CD4-positive, CD25-positive, alpha-beta regulatory T cell (primary cell): Measurements from ENCODE around the gene FSD1L. TPM values are rescaled to one million over a fixed set of nuclear protein-coding genes. Genes with fewer than 3 reads are reported as not detected.
"Not testable (repeated sequence)": the region's sequence is repeated elsewhere in the genome, so short reads cannot be mapped to it uniquely, and the experiment has no call there.

Experiments used
- ATAC-seq, 2 donors: fragments of 150-1000 bp; cut with Tn5 transposase; one replicate each; pipeline ENCODE4 v1.10.0; 2021; ENCODE audit warnings: low read depth in 2 of 2, moderate number of reproducible peaks in 2 of 2, moderate library complexity in 1 of 2
- DNase-seq, 3 donors: peaks; one replicate each; pipeline versions ENCODE4 v3.0.0 to v3.0.0-alpha.2; 2012 to 2022; ENCODE audit warnings: mixed read lengths in 1 of 3
- H3K27ac ChIP-seq: one replicate; pipeline ENCODE4 v1.7.0; 2013; ENCODE audit warnings: mild to moderate bottlenecking, low read length; ENCODE audit not compliant: insufficient read depth, poor library complexity, severe bottlenecking
- H3K27me3 ChIP-seq: one replicate; pipeline ENCODE4 v1.7.0; 2013; ENCODE audit warnings: low read length; ENCODE audit not compliant: control insufficient read depth, insufficient read depth
- H3K36me3 ChIP-seq: one replicate; pipeline ENCODE4 v1.7.0; 2013; ENCODE audit warnings: mild to moderate bottlenecking, low read length, moderate library complexity; ENCODE audit not compliant: control insufficient read depth, insufficient read depth
- H3K4me1 ChIP-seq: 2 replicates; pipeline ENCODE4 v1.7.0; 2013; ENCODE audit warnings: mild to moderate bottlenecking, low read length; ENCODE audit not compliant: insufficient read depth, control insufficient read depth, poor library complexity, severe bottlenecking
- H3K4me3 ChIP-seq: one replicate; pipeline ENCODE4 v1.7.0; 2013; ENCODE audit warnings: low read depth, mild to moderate bottlenecking, low read length, moderate library complexity
- H3K9me3 ChIP-seq, 2 experiments: 1 replicate in 1 of 2; 2 replicates in 1 of 2; pipeline ENCODE4 v1.7.0; 2013; ENCODE audit warnings: low read length in 2 of 2, mild to moderate bottlenecking in 1 of 2, moderate library complexity in 1 of 2; ENCODE audit not compliant: control insufficient read depth in 2 of 2
- H3K27ac Mint-ChIP-seq, 3 donors: one replicate each; pipeline ENCODE4 v1.8.0; 2020 to 2022; ENCODE audit warnings: mild to moderate bottlenecking in 3 of 3, mixed read lengths in 3 of 3, moderate library complexity in 2 of 3
- H3K27me3 Mint-ChIP-seq: one replicate; pipeline ENCODE4 v1.8.0; 2022; ENCODE audit warnings: mild to moderate bottlenecking, mixed read lengths
- H3K36me3 Mint-ChIP-seq: one replicate; pipeline ENCODE4 v1.8.0; 2020; ENCODE audit warnings: mixed read lengths
- H3K4me1 Mint-ChIP-seq, 4 donors: one replicate each; pipeline ENCODE4 v1.8.0; 2020 to 2022; ENCODE audit warnings: mixed read lengths in 4 of 4, mild to moderate bottlenecking in 1 of 4
- H3K4me3 Mint-ChIP-seq, 4 donors: one replicate each; pipeline ENCODE4 v1.8.0; 2020 to 2022; ENCODE audit warnings: mild to moderate bottlenecking in 4 of 4, mixed read lengths in 4 of 4, moderate library complexity in 3 of 4
- H3K9me3 Mint-ChIP-seq, 7 donors: one replicate each; pipeline ENCODE4 v1.8.0; 2020 to 2022; ENCODE audit warnings: mixed read lengths in 7 of 7, mild to moderate bottlenecking in 3 of 7, moderate library complexity in 2 of 7
- polyA plus RNA-seq, 4 donors: library from polyadenylated mRNA; unstranded; fragments of 300-500 nt; fragmentation: Illumina TruSeq; gene quantifications; one replicate each; pipeline ENCODE4 v1.2.3, GENCODE V29; 2021
- total RNA-seq: library from RNA; stranded (reverse); gene quantifications from one replicate; pipeline ENCODE4 v1.2.3, GENCODE V29; 2022

Gene FSD1L
- total and polyA plus RNA-seq, 5 donors from 2014 or later, result 0.45 to 1.6 (median 0.74) TPM

- Mint-ChIP-seq H3K4me1 (no peaks in the 10 kb centered on the region), H3K4me3 (no peak overlapping the region), H3K27me3 (no peaks in the 10 kb centered on the region), H3K27ac (no peak overlapping the region), H3K9me3 (no peaks in the 10 kb centered on the region), H3K36me3 (no peaks in the 10 kb centered on the region)
- Histone ChIP-seq H3K9me3 (no peaks in the 10 kb centered on the region), H3K4me3 (no peak overlapping the region), H3K36me3 (no peaks in the 10 kb centered on the region), H3K4me1 (no peaks in the 10 kb centered on the region), H3K27me3 (no peaks in the 10 kb centered on the region), H3K27ac (no peak overlapping the region)
- ATAC-seq, result no peak
- DNase-seq, result no peak
Observed at GRCh38 chr9:105539452-105539851, 91.6 kb downstream of the FSD1L start.

- no peak overlapping the region for H3K4me3 Mint-ChIP-seq
- ATAC-seq (no peak), DNase-seq (no peak)
- Histone ChIP-seq H3K36me3 (no peaks in the 10 kb centered on the region), H3K4me1 (no peaks in the 10 kb centered on the region), H3K4me3 (no peak overlapping the region), H3K9me3 (no peaks in the 10 kb centered on the region), H3K27me3 (no peaks in the 10 kb centered on the region), H3K27ac (no peak overlapping the region)
- H3K27ac Mint-ChIP-seq, result no peak overlapping the region
- no peaks in the 10 kb centered on the region for H3K4me1 Mint-ChIP-seq
- no peaks in the 10 kb centered on the region for H3K36me3 Mint-ChIP-seq
- H3K9me3 Mint-ChIP-seq, result peaks cover 0 to 4% (median 0%) of the 10 kb centered on the region in 7 donors
- H3K27me3 Mint-ChIP-seq, result no peaks in the 10 kb centered on the region
Observed at GRCh38 chr9:105541838-105542237, 94.0 kb downstream of the FSD1L start.

GRCh38 chr9:105554042-105554441, 106.2 kb downstream of the FSD1L start:
- Mint-ChIP-seq H3K4me1 (peaks cover 6 to 17% (median 14%) of the 10 kb centered on the region in 4 donors), H3K27ac (no peak overlapping the region), H3K9me3 (no peaks in the 10 kb centered on the region), H3K36me3 (no peaks in the 10 kb centered on the region), H3K4me3 (no peak overlapping the region), H3K27me3 (no peaks in the 10 kb centered on the region)
- DNase-seq (no peak), ATAC-seq (no peak)
- Histone ChIP-seq H3K4me1 (peaks cover 10% of the 10 kb centered on the region), H3K9me3 (no peaks in the 10 kb centered on the region), H3K27ac (no peak overlapping the region), H3K4me3 (no peak overlapping the region), H3K36me3 (no peaks in the 10 kb centered on the region), H3K27me3 (no peaks in the 10 kb centered on the region)

GRCh38 chr9:105557804-105558610, 110.2 kb downstream of the FSD1L start, which contains the start of gene FKTN:
FKTN (plus strand) TSS chr9:105558131; CDS start chr9:105575033, 16,902 bp downstream.
- Mint-ChIP-seq H3K9me3 (peaks cover 0 to 16% (median 2%) of the 10 kb centered on the region in 7 donors), H3K27me3 (no peaks in the 10 kb centered on the region), H3K4me3 (peak within 1 kb of the TSS; percentile 93 to 97 (median 95)), H3K36me3 (peaks cover 23% of the 10 kb centered on the region), H3K27ac (peak within 1 kb of the TSS; percentile 88 to 95 (median 90)), H3K4me1 (peaks cover 12 to 27% (median 23%) of the 10 kb centered on the region in 4 donors)
- Histone ChIP-seq H3K27ac (peak within 1 kb of the TSS; percentile 72), H3K4me3 (peak within 1 kb of the TSS; percentile 95), H3K9me3 (no peaks in the 10 kb centered on the region), H3K27me3 (no peaks in the 10 kb centered on the region), H3K36me3 (no peaks in the 10 kb centered on the region), H3K4me1 (peaks cover 12% of the 10 kb centered on the region)
- ATAC-seq, result peak; percentile 94 to 95
- DNase-seq, result peak; percentile 68 to 90 (median 84)

GRCh38 chr9:105572455-105572854, 124.6 kb downstream of the FSD1L start:
- Mint-ChIP-seq H3K36me3 (peaks cover 39% of the 10 kb centered on the region), H3K4me1 (peaks cover 0 to 6% (median 1%) of the 10 kb centered on the region in 4 donors), H3K27ac (no peak overlapping the region), H3K4me3 (no peak overlapping the region), H3K27me3 (no peaks in the 10 kb centered on the region), H3K9me3 (peaks cover 0 to 19% (median 8%) of the 10 kb centered on the region in 7 donors)
- Histone ChIP-seq H3K27ac (no peak overlapping the region), H3K4me1 (no peaks in the 10 kb centered on the region), H3K36me3 (peaks cover 6% of the 10 kb centered on the region), H3K9me3 (peaks cover 0 to 5% of the 10 kb centered on the region in 2 experiments), H3K27me3 (no peaks in the 10 kb centered on the region), H3K4me3 (no peak overlapping the region)
- DNase-seq (no peak), ATAC-seq (no peak)

GRCh38 chr9:105579952-105580351, 132.1 kb downstream of the FSD1L start:
- H3K4me1 Mint-ChIP-seq, H3K4me3 ChIP-seq, DNase-seq, H3K9me3 ChIP-seq, ATAC-seq, H3K4me3 Mint-ChIP-seq, H3K27me3 Mint-ChIP-seq, H3K27ac ChIP-seq, H3K9me3 Mint-ChIP-seq, H3K36me3 ChIP-seq, H3K27ac Mint-ChIP-seq, H3K4me1 ChIP-seq, H3K27me3 ChIP-seq: not testable (repeated sequence)
- H3K36me3 Mint-ChIP-seq, result peaks cover 21% of the 10 kb centered on the region

- H3K9me3 ChIP-seq, H3K27ac Mint-ChIP-seq, H3K4me3 ChIP-seq, H3K4me1 Mint-ChIP-seq, H3K4me3 Mint-ChIP-seq, H3K36me3 ChIP-seq, H3K27me3 ChIP-seq, H3K27ac ChIP-seq, DNase-seq, ATAC-seq, H3K9me3 Mint-ChIP-seq, H3K27me3 Mint-ChIP-seq, H3K4me1 ChIP-seq: not testable (repeated sequence)
- H3K36me3 Mint-ChIP-seq, result peaks cover 11% of the 10 kb centered on the region
Observed at GRCh38 chr9:105581550-105581949, 133.7 kb downstream of the FSD1L start.

- Mint-ChIP-seq H3K27me3 (no peaks in the 10 kb centered on the region), H3K4me1 (peaks cover 0 to 7% (median 2%) of the 10 kb centered on the region in 4 donors), H3K9me3 (peaks cover 0 to 21% (median 10%) of the 10 kb centered on the region in 7 donors), H3K36me3 (peaks cover 40% of the 10 kb centered on the region), H3K27ac (no peak overlapping the region), H3K4me3 (no peak overlapping the region)
- Histone ChIP-seq H3K27me3 (no peaks in the 10 kb centered on the region), H3K36me3 (peaks cover 13% of the 10 kb centered on the region), H3K27ac (no peak overlapping the region), H3K4me3 (no peak overlapping the region), H3K4me1 (no peaks in the 10 kb centered on the region), H3K9me3 (peaks cover 0 to 11% of the 10 kb centered on the region in 2 experiments)
- ATAC-seq (no peak), DNase-seq (no peak)
Observed at GRCh38 chr9:105593145-105593544, 145.3 kb downstream of the FSD1L start.
